Panc1 (cell line): Measurements from ENCODE around the gene MUS81. TPM values are rescaled to one million over a fixed set of nuclear protein-coding genes. Genes with fewer than 3 reads are reported as not detected.

Source experiments
- ATAC-seq: fragments of 200-7000 bp; cut with Tn5 transposase; 2 replicates; pipeline ENCODE4 v1.9.1; 2020; ENCODE audit warnings: mild to moderate bottlenecking, moderate library complexity
- BruUV-seq: library from RNA; stranded (reverse); fragments of 400-500 nt; replicated peaks from 2 replicates; lab custom pipeline; 2021; lab: Mats Ljungman, UMichigan
- CTCF ChIA-PET: fragments of 300-600 bp; sonication (Branson Sonifier 250); formaldehyde crosslinking; loops from one replicate; lab custom pipeline; 2022; ENCODE audit warnings: antibody characterized with exemption; lab: Charles Lee
- POLR2A ChIA-PET: fragments of 300-600 bp; sonication (Branson Sonifier 250); formaldehyde crosslinking; loops from one replicate; lab custom pipeline; 2022; ENCODE audit warnings: antibody characterized with exemption; lab: Charles Lee
- DNase-seq: peaks from one replicate; pipeline ENCODE4 v3.0.0-alpha.2; 2010; ENCODE audit warnings: low read depth, low spot score
- H3K27ac ChIP-seq: 2 replicates; pipeline ENCODE4 v1.5.1; 2011; ENCODE audit warnings: mild to moderate bottlenecking, low read length, inconsistent platforms
- H3K27me3 ChIP-seq: fragments of 200-500 bp; sonication (Bioruptor generic); 2 replicates; pipeline ENCODE4 v1.6.0; 2014; ENCODE audit warnings: low read length, inconsistent platforms; ENCODE audit not compliant: control insufficient read depth, insufficient read depth
- H3K36me3 ChIP-seq: fragments of 200-500 bp; sonication (Bioruptor generic); 2 replicates; pipeline ENCODE4 v1.5.1; 2014; ENCODE audit warnings: inconsistent platforms, mild to moderate bottlenecking, low read length, moderate library complexity; ENCODE audit not compliant: control insufficient read depth, insufficient read depth
- H3K4me1 ChIP-seq: 2 replicates; pipeline ENCODE4 v1.5.1; 2011; ENCODE audit warnings: inconsistent platforms, mild to moderate bottlenecking, low read length, moderate library complexity; ENCODE audit not compliant: control insufficient read depth, insufficient read depth
- H3K4me3 ChIP-seq, 2 experiments: 2 replicates each; pipeline ENCODE4 v1.5.1; 2011 to 2012; ENCODE audit warnings: low read depth in 2 of 2, low read length in 2 of 2, mild to moderate bottlenecking in 2 of 2, inconsistent platforms in 1 of 2, moderate library complexity in 1 of 2
- H3K9me3 ChIP-seq: fragments of 200-500 bp; sonication (Bioruptor generic); 2 replicates; pipeline ENCODE4 v1.5.1; 2014; ENCODE audit warnings: low read depth, mild to moderate bottlenecking, inconsistent platforms, low read length, moderate library complexity; ENCODE audit not compliant: control insufficient read depth, insufficient read depth
- POLR2AphosphoS5 ChIP-seq: IDR thresholded peaks from 2 replicates; pipeline ENCODE4 v1.6.1; 2012; ENCODE audit warnings: mild to moderate bottlenecking, low read depth, low read length, moderate library complexity
- SIN3A ChIP-seq: IDR thresholded peaks from 2 replicates; pipeline ENCODE4 v1.6.1; 2012; ENCODE audit warnings: low read depth, mild to moderate bottlenecking, low read length, moderate library complexity, borderline replicate concordance; ENCODE audit not compliant: insufficient read depth
- TCF7L2 ChIP-seq: IDR thresholded peaks from 2 replicates; pipeline ENCODE4 v1.6.1; 2011; ENCODE audit warnings: mild to moderate bottlenecking, low read depth, low read length, inconsistent platforms
- in situ Hi-C: cut with HindIII; loops from 2 replicates; pipeline ENCODE4 v1.10.0; 2016; ENCODE audit warnings: low sequenced_read_pairs, low pct_unique_long_range_greater_than_20kb
- intact Hi-C: fragments of 100-400 bp; cut with micrococcal nuclease; formaldehyde crosslinking; loops from one replicate; pipeline ENCODE4 v1.10.0; 2022; ENCODE audit not compliant: unreplicated experiment
- total RNA-seq: library from RNA; stranded (reverse); gene quantifications from one replicate; pipeline ENCODE4 v1.2.1, GENCODE V29; 2021; ENCODE audit not compliant: unreplicated experiment
- TF ChIP-seq, protein P1 (sequence below): fragments of 450-650 bp; IDR thresholded peaks from 2 replicates; pipeline ENCODE4 v1.5.1; 2017; ENCODE audit warnings: mild to moderate bottlenecking
- TF ChIP-seq, protein P2 (sequence below), 2 experiments: IDR thresholded peaks; 2 replicates each; pipeline ENCODE4 v1.6.1; 2011 to 2012; ENCODE audit warnings: low read depth in 2 of 2, control low read depth in 1 of 2, low read length in 1 of 2, mild to moderate bottlenecking in 1 of 2, moderate library complexity in 1 of 2; ENCODE audit not compliant: insufficient read depth in 1 of 2

The MUS81 gene
- total RNA-seq, 1 experiment from 2014 or later = 140 TPM

DNA sequence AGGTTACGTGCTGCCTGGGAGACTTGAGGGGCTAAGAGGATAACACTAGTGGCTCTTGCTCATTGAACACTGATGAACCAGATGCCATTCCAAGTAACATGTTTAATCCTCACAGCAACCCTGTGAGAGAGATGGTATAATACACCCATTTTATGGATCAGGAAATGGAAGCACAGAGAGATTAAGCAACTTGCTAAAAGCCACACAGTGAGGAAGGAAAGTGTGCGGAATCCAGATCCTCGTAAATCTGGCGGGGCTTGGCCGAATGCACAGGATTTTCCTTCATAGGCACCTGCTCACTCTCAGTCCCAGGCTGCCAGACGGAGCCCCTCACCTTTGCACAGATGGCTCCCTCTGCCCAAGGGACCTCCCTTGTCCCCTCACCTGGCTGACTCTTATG lies 47.6 kb downstream of the MUS81 start:
- POLR2A ChIA-PET = interaction anchor here (0.6 kb wide), 1 partner anchor 56 kb away, joined by 5 read pairs; no protein-coding TSS in a partner anchor
- CTCF ChIA-PET = no interaction called here
- H3K27me3 ChIP-seq = no peaks in the 10 kb centered on the region
- BruUV-seq = no TSS peak
- peaks cover 80% of the 10 kb centered on the region for H3K4me1 ChIP-seq
- intact Hi-C loops (no loop called here), in situ Hi-C loops (no loop called here)
- no peaks in the 10 kb centered on the region for H3K9me3 ChIP-seq
- TF ChIP-seq, protein P1, sequence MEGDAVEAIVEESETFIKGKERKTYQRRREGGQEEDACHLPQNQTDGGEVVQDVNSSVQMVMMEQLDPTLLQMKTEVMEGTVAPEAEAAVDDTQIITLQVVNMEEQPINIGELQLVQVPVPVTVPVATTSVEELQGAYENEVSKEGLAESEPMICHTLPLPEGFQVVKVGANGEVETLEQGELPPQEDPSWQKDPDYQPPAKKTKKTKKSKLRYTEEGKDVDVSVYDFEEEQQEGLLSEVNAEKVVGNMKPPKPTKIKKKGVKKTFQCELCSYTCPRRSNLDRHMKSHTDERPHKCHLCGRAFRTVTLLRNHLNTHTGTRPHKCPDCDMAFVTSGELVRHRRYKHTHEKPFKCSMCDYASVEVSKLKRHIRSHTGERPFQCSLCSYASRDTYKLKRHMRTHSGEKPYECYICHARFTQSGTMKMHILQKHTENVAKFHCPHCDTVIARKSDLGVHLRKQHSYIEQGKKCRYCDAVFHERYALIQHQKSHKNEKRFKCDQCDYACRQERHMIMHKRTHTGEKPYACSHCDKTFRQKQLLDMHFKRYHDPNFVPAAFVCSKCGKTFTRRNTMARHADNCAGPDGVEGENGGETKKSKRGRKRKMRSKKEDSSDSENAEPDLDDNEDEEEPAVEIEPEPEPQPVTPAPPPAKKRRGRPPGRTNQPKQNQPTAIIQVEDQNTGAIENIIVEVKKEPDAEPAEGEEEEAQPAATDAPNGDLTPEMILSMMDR = no peak
- TF ChIP-seq, protein P2, sequence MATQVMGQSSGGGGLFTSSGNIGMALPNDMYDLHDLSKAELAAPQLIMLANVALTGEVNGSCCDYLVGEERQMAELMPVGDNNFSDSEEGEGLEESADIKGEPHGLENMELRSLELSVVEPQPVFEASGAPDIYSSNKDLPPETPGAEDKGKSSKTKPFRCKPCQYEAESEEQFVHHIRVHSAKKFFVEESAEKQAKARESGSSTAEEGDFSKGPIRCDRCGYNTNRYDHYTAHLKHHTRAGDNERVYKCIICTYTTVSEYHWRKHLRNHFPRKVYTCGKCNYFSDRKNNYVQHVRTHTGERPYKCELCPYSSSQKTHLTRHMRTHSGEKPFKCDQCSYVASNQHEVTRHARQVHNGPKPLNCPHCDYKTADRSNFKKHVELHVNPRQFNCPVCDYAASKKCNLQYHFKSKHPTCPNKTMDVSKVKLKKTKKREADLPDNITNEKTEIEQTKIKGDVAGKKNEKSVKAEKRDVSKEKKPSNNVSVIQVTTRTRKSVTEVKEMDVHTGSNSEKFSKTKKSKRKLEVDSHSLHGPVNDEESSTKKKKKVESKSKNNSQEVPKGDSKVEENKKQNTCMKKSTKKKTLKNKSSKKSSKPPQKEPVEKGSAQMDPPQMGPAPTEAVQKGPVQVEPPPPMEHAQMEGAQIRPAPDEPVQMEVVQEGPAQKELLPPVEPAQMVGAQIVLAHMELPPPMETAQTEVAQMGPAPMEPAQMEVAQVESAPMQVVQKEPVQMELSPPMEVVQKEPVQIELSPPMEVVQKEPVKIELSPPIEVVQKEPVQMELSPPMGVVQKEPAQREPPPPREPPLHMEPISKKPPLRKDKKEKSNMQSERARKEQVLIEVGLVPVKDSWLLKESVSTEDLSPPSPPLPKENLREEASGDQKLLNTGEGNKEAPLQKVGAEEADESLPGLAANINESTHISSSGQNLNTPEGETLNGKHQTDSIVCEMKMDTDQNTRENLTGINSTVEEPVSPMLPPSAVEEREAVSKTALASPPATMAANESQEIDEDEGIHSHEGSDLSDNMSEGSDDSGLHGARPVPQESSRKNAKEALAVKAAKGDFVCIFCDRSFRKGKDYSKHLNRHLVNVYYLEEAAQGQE (IDR thresholded peaks at IDR 0.05; ENCODE audit: insufficient read depth in 1 of 2, low read depth in 2 of 2, low read length in 1 of 2) = no peak
- no peak for TF ChIP-seq SIN3A
- DNase-seq = no peak
- no peak for ATAC-seq
- peak overlapping the region; percentile 99 for H3K27ac ChIP-seq
- H3K4me3 ChIP-seq = no peak overlapping the region
- no peaks in the 10 kb centered on the region for H3K36me3 ChIP-seq

DNA sequence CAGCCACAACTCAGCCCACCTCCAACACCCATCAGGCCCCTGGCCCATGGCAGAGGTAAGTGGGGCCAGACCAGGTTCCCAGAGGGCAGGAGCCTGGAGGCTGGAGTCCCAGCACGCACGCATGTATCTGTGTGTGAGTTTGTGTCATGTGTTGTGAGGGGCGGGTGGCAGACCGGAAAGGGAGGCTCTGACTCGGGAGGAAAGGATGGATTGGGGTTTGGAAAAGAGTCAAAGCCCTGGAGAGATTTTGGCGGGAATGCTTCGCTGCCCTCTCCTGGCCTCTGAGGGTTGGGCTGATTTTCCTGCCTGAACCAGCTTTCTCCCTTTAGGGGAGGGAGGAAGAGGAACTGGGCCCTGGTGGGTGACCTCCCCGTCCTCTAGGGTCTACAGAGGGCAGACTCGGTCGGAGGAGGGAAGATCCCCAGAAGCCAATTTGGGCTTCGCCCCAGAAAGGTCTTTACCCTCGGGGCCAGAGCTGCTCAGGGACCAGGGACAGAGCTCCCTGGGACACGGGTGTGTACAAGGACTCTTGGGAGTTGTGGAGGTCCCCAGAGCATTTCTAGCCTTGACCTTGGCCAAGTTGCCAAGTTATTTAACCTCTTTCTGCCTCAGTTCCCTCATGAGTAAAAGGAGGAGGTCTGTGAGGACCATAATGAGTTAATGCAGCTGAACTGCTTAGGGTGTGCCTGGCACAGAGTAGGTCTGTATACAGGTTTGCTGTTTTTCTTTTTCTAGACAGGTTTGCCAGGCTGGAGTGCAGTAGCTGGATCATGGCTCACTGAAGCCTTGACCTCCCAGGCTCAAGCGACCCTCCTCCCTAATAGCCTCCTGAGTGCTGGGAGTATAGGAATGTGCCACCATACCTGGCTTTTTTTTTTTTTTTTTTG lies 51.7 kb downstream of the MUS81 start:
- POLR2A ChIA-PET = interaction anchor here (0.5 to 2.4 kb wide), 9 partner anchors 9 to 404 kb away, joined by 3 to 37 read pairs (median 4); partner anchors contain the start of gene FOSL1
- H3K9me3 ChIP-seq = no peaks in the 10 kb centered on the region
- peak overlapping the region; percentile 99 for H3K27ac ChIP-seq
- in situ Hi-C loops = no loop called here
- peak; percentile 24 for ATAC-seq
- no peaks in the 10 kb centered on the region for H3K27me3 ChIP-seq
- intact Hi-C loops = no loop called here
- 0 out of 2 replicates have a peak, but pooled peaks have one; percentile 30 for TF ChIP-seq SIN3A
- TF ChIP-seq, protein P1 = no peak
- peak; percentile 69 for TF ChIP-seq POLR2AphosphoS5
- no peak for TF ChIP-seq TCF7L2
- TF ChIP-seq, protein P2 (IDR thresholded peaks at IDR 0.05; ENCODE audit: insufficient read depth in 1 of 2, low read depth in 2 of 2, low read length in 1 of 2) = no peak; a peak in 1 of 4 replicates
- no peak for DNase-seq
- no peaks in the 10 kb centered on the region for H3K36me3 ChIP-seq
- no peak overlapping the region for H3K4me3 ChIP-seq
- BruUV-seq = TSS peak; percentile 53
- peaks cover 90% of the 10 kb centered on the region for H3K4me1 ChIP-seq
- CTCF ChIA-PET = interaction anchor here (0.5 to 1.2 kb wide), 5 partner anchors 9 to 582 kb away, joined by 3 to 8 read pairs (median 3); partner anchors contain the start of genes CCDC85B and FIBP
